H9 (cell line): ENCODE measurements around the gene PRTN3. TPM values are rescaled to one million over a fixed set of nuclear protein-coding genes. Genes with fewer than 3 reads are reported as not detected.

Experiments used
- DNase-seq: peaks from one replicate; pipeline ENCODE4 v3.0.0-alpha.2; 2017
- H2AFZ ChIP-seq: one replicate; pipeline ENCODE4 v1.6.1; 2013; ENCODE audit warnings: mild to moderate bottlenecking, low read length, control low read depth, moderate library complexity
- H2AK5ac ChIP-seq: 2 replicates; pipeline ENCODE4 v1.6.1; 2013; ENCODE audit warnings: low read length, control low read depth, mixed read lengths; ENCODE audit not compliant: insufficient read length
- H2BK120ac ChIP-seq: one replicate; pipeline ENCODE4 v1.6.1; 2013; ENCODE audit warnings: low read depth, mild to moderate bottlenecking, low read length, control low read depth, inconsistent platforms; ENCODE audit not compliant: poor library complexity, severe bottlenecking
- H2BK12ac ChIP-seq: 2 replicates; pipeline ENCODE4 v1.6.1; 2013; ENCODE audit warnings: low read length, control low read depth, mixed read lengths, low read depth; ENCODE audit not compliant: insufficient read length
- H2BK15ac ChIP-seq: 2 replicates; pipeline ENCODE4 v1.6.1; 2013; ENCODE audit warnings: low read depth, low read length, control low read depth
- H2BK20ac ChIP-seq: one replicate; pipeline ENCODE4 v1.6.1; 2013; ENCODE audit warnings: low read depth, mild to moderate bottlenecking, low read length, control low read depth, inconsistent platforms; ENCODE audit not compliant: poor library complexity, severe bottlenecking
- H2BK5ac ChIP-seq: 2 replicates; pipeline ENCODE4 v1.6.1; 2013; ENCODE audit warnings: low read length, control low read depth, mixed read lengths; ENCODE audit not compliant: insufficient read length
- H3K14ac ChIP-seq: 2 replicates; pipeline ENCODE4 v1.6.1; 2013; ENCODE audit warnings: low read length, control low read depth; ENCODE audit not compliant: insufficient read depth
- H3K18ac ChIP-seq: 2 replicates; pipeline ENCODE4 v1.6.1; 2013; ENCODE audit warnings: low read depth, mild to moderate bottlenecking, mixed read lengths, low read length, control low read depth; ENCODE audit not compliant: insufficient read length
- H3K23ac ChIP-seq: 2 replicates; pipeline ENCODE4 v1.6.1; 2013; ENCODE audit warnings: low read length, control low read depth, mixed read lengths, low read depth; ENCODE audit not compliant: insufficient read length
- H3K23me2 ChIP-seq: 2 replicates; pipeline ENCODE4 v1.6.1; 2013; ENCODE audit warnings: low read depth, mild to moderate bottlenecking, mixed read lengths, low read length, control low read depth; ENCODE audit not compliant: insufficient read length, poor library complexity, severe bottlenecking
- H3K27ac ChIP-seq: 2 replicates; pipeline ENCODE4 v1.5.1; 2013; ENCODE audit warnings: low read length, control low read depth, mixed read lengths, low read depth; ENCODE audit not compliant: insufficient read length
- H3K27me3 ChIP-seq: 2 replicates; pipeline ENCODE4 v1.6.1; 2013; ENCODE audit warnings: low read length, control low read depth, inconsistent platforms; ENCODE audit not compliant: insufficient read depth
- H3K4ac ChIP-seq: 2 replicates; pipeline ENCODE4 v1.6.1; 2013; ENCODE audit warnings: low read depth, mild to moderate bottlenecking, control low read depth, inconsistent platforms, low read length, moderate library complexity
- H3K4me1 ChIP-seq: 2 replicates; pipeline ENCODE4 v1.6.1; 2013; ENCODE audit warnings: low read length, control low read depth, inconsistent platforms; ENCODE audit not compliant: insufficient read depth
- H3K4me2 ChIP-seq: 2 replicates; pipeline ENCODE4 v1.6.1; 2013; ENCODE audit warnings: low read length, control low read depth, mixed read lengths; ENCODE audit not compliant: insufficient read length, insufficient read depth
- H3K56ac ChIP-seq: 2 replicates; pipeline ENCODE4 v1.6.1; 2013; ENCODE audit warnings: low read depth, mild to moderate bottlenecking, mixed read lengths, low read length, control low read depth; ENCODE audit not compliant: insufficient read length
- H3K79me1 ChIP-seq: 2 replicates; pipeline ENCODE4 v1.6.1; 2013; ENCODE audit warnings: low read depth, mild to moderate bottlenecking, moderate library complexity, low read length, control low read depth, inconsistent platforms; ENCODE audit not compliant: insufficient read depth, poor library complexity, severe bottlenecking
- H3K79me2 ChIP-seq: 2 replicates; pipeline ENCODE4 v1.6.1; 2013; ENCODE audit warnings: low read length, control low read depth, inconsistent platforms; ENCODE audit not compliant: insufficient read depth
- H3K9ac ChIP-seq: 2 replicates; pipeline ENCODE4 v1.6.1; 2013; ENCODE audit warnings: low read length, control low read depth, mixed read lengths; ENCODE audit not compliant: insufficient read length; ENCODE audit errors: extremely low read depth
- H3K9me3 ChIP-seq: one replicate; pipeline ENCODE4 v1.6.1; 2013; ENCODE audit warnings: low read depth, low read length, inconsistent platforms; ENCODE audit not compliant: control insufficient read depth
- H3T11ph ChIP-seq: one replicate; pipeline ENCODE4 v1.6.1; 2013; ENCODE audit warnings: mild to moderate bottlenecking, low read length, control low read depth, inconsistent platforms
- H4K20me1 ChIP-seq: one replicate; pipeline ENCODE4 v1.6.1; 2013; ENCODE audit not compliant: control insufficient read depth, insufficient read length, insufficient read depth
- H4K5ac ChIP-seq: 2 replicates; pipeline ENCODE4 v1.6.1; 2013; ENCODE audit warnings: low read depth, mild to moderate bottlenecking, mixed read lengths, low read length, control low read depth; ENCODE audit not compliant: insufficient read length
- H4K8ac ChIP-seq: replicated peaks from 2 replicates; pipeline ENCODE4 v1.6.1; 2013; ENCODE audit warnings: low read length, control low read depth, mixed read lengths, low read depth; ENCODE audit not compliant: insufficient read length
- H4K91ac ChIP-seq: 2 replicates; pipeline ENCODE4 v1.6.1; 2013; ENCODE audit warnings: low read depth, mild to moderate bottlenecking, moderate library complexity, mixed read lengths, low read length, control low read depth; ENCODE audit not compliant: insufficient read length
- H3K27ac Mint-ChIP-seq, 3 experiments: 2 replicates in 2 of 3; 3 replicates in 1 of 3; pipeline ENCODE4 v1.8.0; 2020 to 2021; ENCODE audit warnings: mixed read lengths in 3 of 3, mild to moderate bottlenecking in 1 of 3, moderate library complexity in 1 of 3
- H3K27me3 Mint-ChIP-seq: 2 replicates; pipeline ENCODE4 v1.8.0; 2021; ENCODE audit warnings: low read depth, mild to moderate bottlenecking, moderate library complexity, mixed read lengths
- H3K36me3 Mint-ChIP-seq, 3 experiments: 2 replicates in 2 of 3; 3 replicates in 1 of 3; pipeline ENCODE4 v1.8.0; 2020 to 2021; ENCODE audit warnings: low read depth in 3 of 3, mixed read lengths in 3 of 3; ENCODE audit not compliant: insufficient read depth in 1 of 3
- H3K4me1 Mint-ChIP-seq, 2 experiments: 2 replicates each; pipeline ENCODE4 v1.8.0; 2020; ENCODE audit warnings: mixed read lengths in 2 of 2
- H3K4me3 Mint-ChIP-seq, 2 experiments: 2 replicates in 1 of 2; 3 replicates in 1 of 2; pipeline ENCODE4 v1.8.0; 2020 to 2021; ENCODE audit warnings: mild to moderate bottlenecking in 2 of 2, mixed read lengths in 2 of 2, moderate library complexity in 1 of 2
- H3K9me3 Mint-ChIP-seq, 2 experiments: 2 replicates in 1 of 2; 3 replicates in 1 of 2; pipeline ENCODE4 v1.8.0; 2020; ENCODE audit warnings: mild to moderate bottlenecking in 2 of 2, mixed read lengths in 2 of 2, moderate library complexity in 1 of 2
- WGBS: extraction: QIAGEN DNeasy Blood & Tissue Kit; methylation state at CpG from one replicate; pipeline ENCODE4 v1.1.7; 2013; ENCODE audit warnings: missing lambda C conversion rate, low lambda C conversion rate, mixed read lengths; ENCODE audit not compliant: insufficient read length; ENCODE audit errors: extremely low coverage; 5-methylcytosine and 5-hydroxymethylcytosine counted together
- total RNA-seq: library from RNA; stranded (reverse); gene quantifications from 2 replicates; pipeline ENCODE4 v1.2.1, GENCODE V29; 2021
- TF ChIP-seq, protein P1 (sequence below): fragments of 200-600 bp; sonication (generic); conservative IDR thresholded peaks from 3 replicates; pipeline ENCODE4 v1.8.0; 2021; ENCODE audit warnings: antibody characterized with exemption, mild to moderate bottlenecking

The PRTN3 gene
- total RNA-seq, 1 experiment from 2014 or later: 0.31 TPM

DNA sequence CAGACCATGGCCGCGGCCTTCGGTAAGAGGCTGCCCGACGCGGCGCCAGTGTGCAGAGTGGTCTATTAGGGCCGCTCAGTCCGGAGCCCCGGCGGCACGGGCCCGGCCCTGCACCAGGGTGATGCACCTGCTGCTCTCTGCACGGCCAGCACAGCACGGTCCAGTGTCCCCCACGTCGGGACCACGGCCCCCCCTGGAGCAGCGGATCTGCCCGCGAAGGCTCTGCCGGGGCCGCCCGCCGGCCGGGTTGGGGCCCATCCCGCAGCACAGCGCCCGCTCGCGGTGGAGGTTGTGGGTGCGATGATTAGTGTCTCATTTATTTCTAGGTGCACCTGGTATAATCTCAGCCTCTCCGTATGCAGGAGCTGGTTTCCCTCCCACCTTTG lies 35.6 kb upstream of the PRTN3 start:
- H2BK5ac ChIP-seq: no peak overlapping the region
- peak overlapping the region in 1 of 3 experiments; percentile 92; a peak in 2 of 7 replicates for H3K27ac Mint-ChIP-seq
- DNase-seq: no peak
- no peak overlapping the region for H3K9ac ChIP-seq
- no peak overlapping the region; a peak in 1 of 5 replicates for H3K4me3 Mint-ChIP-seq
- WGBS: no CpG with 5 or more reads among the region's 33 CpGs
- no peak overlapping the region for H4K5ac ChIP-seq
- H3K4me2 ChIP-seq: no peak overlapping the region
- no peak overlapping the region; the same call in 1 of the 2 replicates for H3K14ac ChIP-seq
- no peaks in the 10 kb centered on the region for H3K23me2 ChIP-seq
- H4K8ac ChIP-seq: no peak overlapping the region
- H2AFZ ChIP-seq: no peak overlapping the region
- TF ChIP-seq, protein P1, sequence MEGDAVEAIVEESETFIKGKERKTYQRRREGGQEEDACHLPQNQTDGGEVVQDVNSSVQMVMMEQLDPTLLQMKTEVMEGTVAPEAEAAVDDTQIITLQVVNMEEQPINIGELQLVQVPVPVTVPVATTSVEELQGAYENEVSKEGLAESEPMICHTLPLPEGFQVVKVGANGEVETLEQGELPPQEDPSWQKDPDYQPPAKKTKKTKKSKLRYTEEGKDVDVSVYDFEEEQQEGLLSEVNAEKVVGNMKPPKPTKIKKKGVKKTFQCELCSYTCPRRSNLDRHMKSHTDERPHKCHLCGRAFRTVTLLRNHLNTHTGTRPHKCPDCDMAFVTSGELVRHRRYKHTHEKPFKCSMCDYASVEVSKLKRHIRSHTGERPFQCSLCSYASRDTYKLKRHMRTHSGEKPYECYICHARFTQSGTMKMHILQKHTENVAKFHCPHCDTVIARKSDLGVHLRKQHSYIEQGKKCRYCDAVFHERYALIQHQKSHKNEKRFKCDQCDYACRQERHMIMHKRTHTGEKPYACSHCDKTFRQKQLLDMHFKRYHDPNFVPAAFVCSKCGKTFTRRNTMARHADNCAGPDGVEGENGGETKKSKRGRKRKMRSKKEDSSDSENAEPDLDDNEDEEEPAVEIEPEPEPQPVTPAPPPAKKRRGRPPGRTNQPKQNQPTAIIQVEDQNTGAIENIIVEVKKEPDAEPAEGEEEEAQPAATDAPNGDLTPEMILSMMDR: no peak
- no peak overlapping the region for H2AK5ac ChIP-seq
- peaks cover 43% of the 10 kb centered on the region; the same call in 1 of the 2 replicates for H3K79me2 ChIP-seq
- H3K27me3 Mint-ChIP-seq: no peaks in the 10 kb centered on the region
- no peak overlapping the region for H2BK120ac ChIP-seq
- H3K4me1 Mint-ChIP-seq: peaks cover 15 to 25% of the 10 kb centered on the region in 2 experiments
- no peak overlapping the region for H3K56ac ChIP-seq
- H3K4me1 ChIP-seq: no peaks in the 10 kb centered on the region; the same call in 1 of the 2 replicates
- no peak overlapping the region for H2BK12ac ChIP-seq
- no peak overlapping the region for H4K91ac ChIP-seq
- H3K23ac ChIP-seq: no peak overlapping the region
- H3K18ac ChIP-seq: no peak overlapping the region
- H4K20me1 ChIP-seq: no peaks in the 10 kb centered on the region
- H2BK20ac ChIP-seq: no peak overlapping the region
- no peaks in the 10 kb centered on the region for H3K9me3 ChIP-seq
- peaks cover 57 to 80% (median 76%) of the 10 kb centered on the region in 3 experiments for H3K36me3 Mint-ChIP-seq
- H3K79me1 ChIP-seq: peaks cover 13% of the 10 kb centered on the region
- H2BK15ac ChIP-seq: no peak overlapping the region
- no peak overlapping the region for H3K27ac ChIP-seq
- no peaks in the 10 kb centered on the region; a peak in 1 of 5 replicates for H3K9me3 Mint-ChIP-seq
- H3K4ac ChIP-seq: no peak overlapping the region
- no peak overlapping the region for H3T11ph ChIP-seq
- no peaks in the 10 kb centered on the region for H3K27me3 ChIP-seq
